ENCODE data around the gene CPED1.

The CPED1 gene

GRCh38 chr7:120996988-120997345 lies 8.5 kb downstream of the CPED1 start:
- no peak for TF ChIP-seq CTCF (conservative IDR thresholded peaks at IDR 0.05; ENCODE audit: low read length)
- DNase-seq (ENCODE audit: low read depth) = no peak
- no peak overlapping the region for H3K4me3 ChIP-seq (ENCODE audit: low read length)

- no peak for DNase-seq (ENCODE audit: low read depth)
- no peak overlapping the region for H3K4me3 ChIP-seq (ENCODE audit: low read length)
- no peak for TF ChIP-seq CTCF (conservative IDR thresholded peaks at IDR 0.05; ENCODE audit: low read length)
These were observed 9.5 kb downstream of the CPED1 start for GRCh38 chr7:120997882-120998474.

- DNase-seq (ENCODE audit: low read depth) = no peak
- no peak overlapping the region for H3K4me3 ChIP-seq (ENCODE audit: low read length)
- no peak for TF ChIP-seq CTCF (conservative IDR thresholded peaks at IDR 0.05; ENCODE audit: low read length)
These were observed 10.0 kb downstream of the CPED1 start for GRCh38 chr7:120998520-120998919.

- H3K4me3 ChIP-seq (ENCODE audit: low read length) = no peak overlapping the region
- DNase-seq (ENCODE audit: low read depth) = no peak
- TF ChIP-seq CTCF (conservative IDR thresholded peaks at IDR 0.05; ENCODE audit: low read length) = no peak
These were observed 10.6 kb downstream of the CPED1 start for GRCh38 chr7:120998996-120999565.

GRCh38 chr7:121000081-121000983 lies 11.8 kb downstream of the CPED1 start:
- peak overlapping the region; percentile 42 for H3K4me3 ChIP-seq (ENCODE audit: low read length)
- no peak for DNase-seq (ENCODE audit: low read depth)
- no peak; the same call in 1 of the 2 replicates for TF ChIP-seq CTCF (conservative IDR thresholded peaks at IDR 0.05; ENCODE audit: low read length)

GRCh38 chr7:121001234-121001906 lies 12.9 kb downstream of the CPED1 start:
- DNase-seq (ENCODE audit: low read depth) = no peak
- no peak overlapping the region for H3K4me3 ChIP-seq (ENCODE audit: low read length)
- no peak for TF ChIP-seq CTCF (conservative IDR thresholded peaks at IDR 0.05; ENCODE audit: low read length)

Measured in AG10803 (cell line).